Measurements from ENCODE around the gene ASPSCR1.

The ASPSCR1 gene

GRCh38 chr17:81983011-81983638, 5.7 kb downstream of the ASPSCR1 start:
- no peak for DNase-seq (ENCODE audit: low read depth)

GRCh38 chr17:81983639-81984373, 6.4 kb downstream of the ASPSCR1 start:
- DNase-seq (ENCODE audit: low read depth), result no peak

- no peak for DNase-seq (ENCODE audit: low read depth)
Observed at GRCh38 chr17:81984773-81985410, 7.5 kb downstream of the ASPSCR1 start.

- DNase-seq (ENCODE audit: low read depth), result no peak
Observed at GRCh38 chr17:81986606-81987005, 9.2 kb downstream of the ASPSCR1 start.

- no peak for DNase-seq (ENCODE audit: low read depth)
Observed at GRCh38 chr17:81987161-81987770, 9.8 kb downstream of the ASPSCR1 start.

GRCh38 chr17:81990836-81991683, 13.6 kb downstream of the ASPSCR1 start:
- DNase-seq (ENCODE audit: low read depth), result no peak

GRCh38 chr17:81991684-81992305, 14.4 kb downstream of the ASPSCR1 start:
- no peak for DNase-seq (ENCODE audit: low read depth)

- no peak for DNase-seq (ENCODE audit: low read depth)
Observed at GRCh38 chr17:81992306-81993102, 15.1 kb downstream of the ASPSCR1 start.

- no peak for DNase-seq (ENCODE audit: low read depth)
Observed at GRCh38 chr17:81993729-81994592, 16.5 kb downstream of the ASPSCR1 start.

- DNase-seq (ENCODE audit: low read depth), result no peak
Observed at GRCh38 chr17:81994593-81995462, 17.4 kb downstream of the ASPSCR1 start.

GRCh38 chr17:81995463-81996231, 18.2 kb downstream of the ASPSCR1 start:
- DNase-seq (ENCODE audit: low read depth), result no peak

GRCh38 chr17:81996232-81996756, 18.9 kb downstream of the ASPSCR1 start:
- no peak for DNase-seq (ENCODE audit: low read depth)

- no peak for DNase-seq (ENCODE audit: low read depth)
Observed at GRCh38 chr17:81996757-81997441, 19.5 kb downstream of the ASPSCR1 start.

GRCh38 chr17:81998212-81998611, 20.8 kb downstream of the ASPSCR1 start:
- no peak for DNase-seq (ENCODE audit: low read depth)

- no peak for DNase-seq (ENCODE audit: low read depth)
Observed at GRCh38 chr17:81998691-81999438, 21.4 kb downstream of the ASPSCR1 start.

- DNase-seq (ENCODE audit: low read depth), result no peak
Observed at GRCh38 chr17:81999587-81999975, 22.2 kb downstream of the ASPSCR1 start.
